ENCODE measurements around the gene RNF215.
"Not testable (repeated sequence)": the region's sequence is repeated elsewhere in the genome, so short reads cannot be mapped to it uniquely, and the experiment has no call there.

The RNF215 gene

GRCh38 chr22:30421695-30422480, 34.7 kb upstream of the RNF215 start:
- no peak for DNase-seq (ENCODE audit: low spot score)

GRCh38 chr22:30420347-30421125, 33.3 kb upstream of the RNF215 start:
- DNase-seq (ENCODE audit: low spot score): no peak

GRCh38 chr22:30416837-30417236, 29.6 kb upstream of the RNF215 start:
- no peak for DNase-seq (ENCODE audit: low spot score)

- DNase-seq (ENCODE audit: low spot score): no peak
Measured at GRCh38 chr22:30416403-30416802, 29.2 kb upstream of the RNF215 start.

- DNase-seq (ENCODE audit: low spot score): no peak
Measured at GRCh38 chr22:30414525-30415047, 27.4 kb upstream of the RNF215 start.

GRCh38 chr22:30413745-30414524, 26.7 kb upstream of the RNF215 start:
- no peak for DNase-seq (ENCODE audit: low spot score)

- no peak for DNase-seq (ENCODE audit: low spot score)
Measured at GRCh38 chr22:30413001-30413400, 25.8 kb upstream of the RNF215 start.

- no peak for DNase-seq (ENCODE audit: low spot score)
Measured at GRCh38 chr22:30411780-30412179, 24.6 kb upstream of the RNF215 start.

GRCh38 chr22:30408388-30409102, 21.3 kb upstream of the RNF215 start:
- DNase-seq (ENCODE audit: low spot score): no peak

GRCh38 chr22:30406400-30406799, 19.2 kb upstream of the RNF215 start:
- DNase-seq (ENCODE audit: low spot score): no peak

GRCh38 chr22:30405731-30406130, 18.5 kb upstream of the RNF215 start:
- no peak for DNase-seq (ENCODE audit: low spot score)

GRCh38 chr22:30404307-30404706, 17.1 kb upstream of the RNF215 start:
- DNase-seq (ENCODE audit: low spot score): no peak

- not testable (repeated sequence) for DNase-seq (ENCODE audit: low spot score)
Measured at GRCh38 chr22:30402766-30403104, 15.5 kb upstream of the RNF215 start.

- no peak for DNase-seq (ENCODE audit: low spot score)
Measured at GRCh38 chr22:30402028-30402765, 15.0 kb upstream of the RNF215 start.

- DNase-seq (ENCODE audit: low spot score): not testable (repeated sequence)
Measured at GRCh38 chr22:30401024-30401423, 13.8 kb upstream of the RNF215 start.

- DNase-seq (ENCODE audit: low spot score): no peak
Measured at GRCh38 chr22:30400159-30400558, 12.9 kb upstream of the RNF215 start.

GRCh38 chr22:30399718-30400117, 12.5 kb upstream of the RNF215 start:
- DNase-seq (ENCODE audit: low spot score): no peak

- peak; percentile 2 for DNase-seq (ENCODE audit: low spot score)
Measured at GRCh38 chr22:30398685-30399680, 11.8 kb upstream of the RNF215 start.

Data from CD4-positive, alpha-beta T cell treated with Interleukin-2 at 100 ng/mL for 4 hours (primary cell).